Activated naive CD4-positive, alpha-beta T cell treated with anti-CD3 and anti-CD28 coated beads for 36 hours (primary cell): Measurements from ENCODE around the gene FAM210A. TPM values are rescaled to one million over a fixed set of nuclear protein-coding genes. Genes with fewer than 3 reads are reported as not detected.
A peak's percentile ranks its signal among the peaks of the same experiment; 100 is the strongest.

Source experiments
- CTCF ChIA-PET: fragments of 350-600 bp; sonication (Branson Sonifier 250); formaldehyde crosslinking; loops from one replicate; lab custom pipeline; 2021; ENCODE audit warnings: antibody characterized with exemption; lab: Charles Lee
- DNase-seq: peaks from one replicate; pipeline ENCODE4 v3.0.0-alpha.2; 2020
- H3K27ac Mint-ChIP-seq: one replicate; pipeline ENCODE4 v1.8.0; 2021; ENCODE audit warnings: mild to moderate bottlenecking, mixed read lengths
- H3K27me3 Mint-ChIP-seq: one replicate; pipeline ENCODE4 v1.8.0; 2021; ENCODE audit warnings: low read depth, mixed read lengths
- H3K36me3 Mint-ChIP-seq: one replicate; pipeline ENCODE4 v1.8.0; 2021; ENCODE audit warnings: low read depth, mixed read lengths
- H3K4me1 Mint-ChIP-seq: one replicate; pipeline ENCODE4 v1.8.0; 2021; ENCODE audit warnings: low read depth, mixed read lengths
- H3K4me3 Mint-ChIP-seq: one replicate; pipeline ENCODE4 v1.8.0; 2021; ENCODE audit warnings: mild to moderate bottlenecking, moderate library complexity, mixed read lengths
- H3K9me3 Mint-ChIP-seq: one replicate; pipeline ENCODE4 v1.8.0; 2021; ENCODE audit warnings: mixed read lengths
- intact Hi-C: fragments of 100-400 bp; cut with micrococcal nuclease; formaldehyde crosslinking; loops from one replicate; pipeline ENCODE4 v1.15.1; 2023
- total RNA-seq, 2 experiments: library from RNA; stranded (reverse); gene quantifications; one replicate each; pipeline ENCODE4 v1.2.3, GENCODE V29; 2021

Gene FAM210A
- total RNA-seq, 2 experiments from 2014 or later = 18.6 to 20.2 TPM

DNA sequence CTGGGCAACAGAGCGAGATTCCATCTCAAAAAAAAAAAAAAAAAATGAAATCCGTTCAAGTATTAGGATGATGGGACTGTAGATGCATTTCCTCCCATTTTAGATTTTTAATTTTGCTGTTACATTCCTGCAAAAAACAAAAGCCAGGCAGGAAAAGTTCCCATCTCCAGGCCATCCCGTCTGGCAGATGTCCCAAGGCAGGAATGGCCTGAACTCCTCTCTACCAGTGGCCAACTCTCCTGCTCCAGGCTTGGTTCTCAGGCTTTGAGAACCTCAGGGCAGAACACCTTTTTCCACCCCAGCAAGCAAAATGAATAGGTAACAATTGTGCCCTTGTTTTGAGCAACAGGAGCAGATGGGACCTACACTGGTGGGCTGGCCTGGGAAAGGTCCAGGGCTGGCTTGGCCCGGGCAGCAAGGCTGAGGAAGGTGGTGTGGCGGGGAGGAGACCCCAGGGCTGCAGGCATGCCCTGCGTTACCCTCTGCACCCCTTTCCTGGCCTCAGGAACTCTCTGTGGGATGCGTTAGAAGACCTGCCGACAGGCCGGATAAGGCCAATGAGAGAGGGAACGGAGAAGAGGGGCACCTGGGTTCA is 86.0 kb downstream of the FAM210A start:
- H3K4me1 Mint-ChIP-seq = no peaks in the 10 kb centered on the region
- DNase-seq = no peak
- H3K27ac Mint-ChIP-seq = no peak overlapping the region
- no peaks in the 10 kb centered on the region for H3K27me3 Mint-ChIP-seq
- peaks cover 11% of the 10 kb centered on the region for H3K36me3 Mint-ChIP-seq
- intact Hi-C loops = no loop called here
- H3K9me3 Mint-ChIP-seq = peaks cover 2% of the 10 kb centered on the region
- H3K4me3 Mint-ChIP-seq = no peak overlapping the region
- CTCF ChIA-PET = no interaction called here

DNA sequence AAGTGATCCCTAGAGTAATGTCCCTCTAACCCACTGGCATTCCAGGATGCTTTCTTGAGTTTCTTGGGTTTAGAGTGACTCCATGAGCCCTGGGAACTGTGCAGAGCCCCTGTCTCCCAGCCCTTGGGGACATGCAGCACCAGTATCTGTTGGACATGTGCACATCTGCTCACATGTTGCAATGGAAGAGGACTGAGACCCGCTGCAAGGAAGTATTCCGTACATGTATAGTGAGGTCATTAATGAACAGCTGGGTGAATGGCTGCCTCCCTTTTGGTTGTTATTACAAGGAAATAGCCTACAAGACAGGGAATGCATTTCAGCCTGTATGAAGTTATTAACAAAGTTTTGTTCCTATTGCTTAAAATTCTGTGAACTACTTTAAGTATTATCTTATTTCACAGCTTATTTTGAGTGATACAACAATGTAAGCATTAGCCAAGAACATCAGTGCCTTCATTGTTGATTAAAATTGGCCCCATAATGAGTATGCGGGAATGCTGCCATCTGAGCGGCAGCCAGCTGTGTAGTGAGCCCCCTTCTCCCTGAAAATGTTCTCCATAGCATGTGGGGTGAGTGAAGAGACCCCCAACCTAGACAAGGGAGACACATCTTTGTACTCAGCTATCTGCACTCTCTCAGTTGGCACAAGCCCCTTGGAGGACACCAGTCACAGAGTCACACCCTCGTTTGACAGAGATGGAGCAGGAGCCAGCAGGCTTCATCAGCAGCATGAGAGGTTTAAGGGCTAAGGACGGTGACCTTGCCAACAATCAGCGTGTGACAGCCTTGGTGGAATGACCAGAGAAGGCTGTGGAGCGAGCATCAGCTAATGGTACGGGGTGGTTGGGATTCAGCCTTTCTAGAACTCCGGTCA is 87.4 kb downstream of the FAM210A start:
- DNase-seq = no peak
- intact Hi-C loops = no loop called here
- no peaks in the 10 kb centered on the region for H3K4me1 Mint-ChIP-seq
- H3K36me3 Mint-ChIP-seq = peaks cover 4% of the 10 kb centered on the region
- peaks cover 2% of the 10 kb centered on the region for H3K9me3 Mint-ChIP-seq
- H3K4me3 Mint-ChIP-seq = no peak overlapping the region
- CTCF ChIA-PET = interaction anchor here (0.8 to 1.0 kb wide), 2 partner anchors 161 to 423 kb away, joined by 3 to 5 read pairs; no protein-coding TSS in a partner anchor
- H3K27ac Mint-ChIP-seq = no peak overlapping the region
- no peaks in the 10 kb centered on the region for H3K27me3 Mint-ChIP-seq

DNA sequence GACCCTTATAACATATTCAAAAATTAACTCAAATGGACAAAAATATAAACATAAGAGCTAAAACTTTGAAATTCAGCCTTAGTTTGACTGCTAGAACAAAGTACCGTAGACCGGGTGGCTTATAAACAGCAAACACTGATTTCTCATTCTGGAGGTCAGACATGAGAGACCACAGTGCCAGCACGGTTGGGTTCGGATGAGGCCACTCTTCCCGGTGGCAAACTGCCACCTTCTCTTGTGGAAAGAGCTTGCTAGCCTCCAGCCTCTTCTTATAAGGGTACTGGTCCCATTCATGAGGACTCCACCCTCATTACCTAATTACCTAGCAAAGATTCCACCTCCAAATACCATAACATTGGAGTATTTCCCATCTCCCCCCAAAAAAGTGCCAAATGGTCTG is 91.3 kb downstream of the FAM210A start:
- intact Hi-C loops = no loop called here
- Mint-ChIP-seq H3K36me3 (no peaks in the 10 kb centered on the region), H3K9me3 (no peaks in the 10 kb centered on the region), H3K27ac (no peak overlapping the region), H3K27me3 (no peaks in the 10 kb centered on the region), H3K4me1 (no peaks in the 10 kb centered on the region), H3K4me3 (no peak overlapping the region)
- DNase-seq = no peak
- CTCF ChIA-PET = no interaction called here

DNA sequence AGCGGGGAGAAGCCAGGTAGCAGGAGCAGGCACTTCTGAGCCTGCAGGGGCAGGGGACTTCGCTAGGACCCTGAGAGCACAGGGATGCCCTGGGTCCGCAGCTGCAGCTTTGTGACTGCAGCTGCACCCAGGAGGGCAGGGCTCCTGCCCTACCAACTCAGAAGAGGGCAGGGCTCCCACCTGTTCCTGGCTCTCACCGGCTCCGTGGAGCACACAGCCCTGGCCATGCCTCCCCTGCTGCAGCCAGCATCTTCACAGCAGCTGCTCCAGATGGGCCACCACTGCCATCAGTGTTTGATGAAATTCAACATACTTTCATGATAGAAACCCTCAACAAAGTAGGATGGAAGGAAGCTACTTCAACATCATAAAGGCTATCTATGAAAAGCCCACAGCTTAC is 92.7 kb downstream of the FAM210A start:
- no peaks in the 10 kb centered on the region for H3K9me3 Mint-ChIP-seq
- no peak overlapping the region for H3K4me3 Mint-ChIP-seq
- no peaks in the 10 kb centered on the region for H3K4me1 Mint-ChIP-seq
- no peaks in the 10 kb centered on the region for H3K27me3 Mint-ChIP-seq
- intact Hi-C loops = no loop called here
- DNase-seq = no peak
- CTCF ChIA-PET = interaction anchor here (1.5 to 2.0 kb wide), 2 partner anchors 74 to 77 kb away, joined by 4 to 23 read pairs; no protein-coding TSS in a partner anchor
- H3K36me3 Mint-ChIP-seq = no peaks in the 10 kb centered on the region
- no peak overlapping the region for H3K27ac Mint-ChIP-seq

DNA sequence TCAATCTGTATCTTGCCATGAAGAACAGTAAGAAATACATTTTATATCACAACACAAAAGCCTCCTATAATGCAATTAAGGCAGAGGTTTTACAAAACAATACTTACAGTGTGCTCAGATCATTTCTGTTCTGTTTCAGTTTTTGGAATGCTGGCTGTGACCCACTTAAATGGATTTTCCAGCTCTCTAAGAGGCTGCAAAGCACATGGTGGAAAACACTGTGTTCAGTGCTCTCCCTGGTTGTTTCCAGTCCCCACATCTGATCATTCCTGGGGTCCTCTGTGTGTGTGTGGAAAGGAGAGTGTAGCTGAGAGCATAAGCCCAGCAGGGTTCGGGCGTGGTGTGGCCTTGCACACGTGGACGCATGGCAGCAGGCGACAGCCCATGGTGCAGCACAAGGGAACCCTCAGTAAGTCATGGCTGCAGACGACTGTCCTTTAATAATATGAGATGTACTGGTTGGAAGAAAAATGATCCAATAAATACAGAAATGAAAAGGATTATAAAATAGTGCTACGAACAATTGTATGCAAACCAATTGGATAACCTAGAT is 95.6 kb downstream of the FAM210A start:
- CTCF ChIA-PET = interaction anchor here (0.6 to 6.0 kb wide), 3 partner anchors 72 to 431 kb away, joined by 3 to 77 read pairs (median 3); no protein-coding TSS in a partner anchor
- no peak overlapping the region for H3K4me3 Mint-ChIP-seq
- H3K9me3 Mint-ChIP-seq = no peaks in the 10 kb centered on the region
- no peaks in the 10 kb centered on the region for H3K36me3 Mint-ChIP-seq
- H3K27ac Mint-ChIP-seq = no peak overlapping the region
- intact Hi-C loops = loop anchor here (1.0 to 2.0 kb wide), 3 partner anchors 72 to 414 kb away; no protein-coding TSS in a partner anchor
- H3K27me3 Mint-ChIP-seq = no peaks in the 10 kb centered on the region
- DNase-seq = no peak
- H3K4me1 Mint-ChIP-seq = no peaks in the 10 kb centered on the region

DNA sequence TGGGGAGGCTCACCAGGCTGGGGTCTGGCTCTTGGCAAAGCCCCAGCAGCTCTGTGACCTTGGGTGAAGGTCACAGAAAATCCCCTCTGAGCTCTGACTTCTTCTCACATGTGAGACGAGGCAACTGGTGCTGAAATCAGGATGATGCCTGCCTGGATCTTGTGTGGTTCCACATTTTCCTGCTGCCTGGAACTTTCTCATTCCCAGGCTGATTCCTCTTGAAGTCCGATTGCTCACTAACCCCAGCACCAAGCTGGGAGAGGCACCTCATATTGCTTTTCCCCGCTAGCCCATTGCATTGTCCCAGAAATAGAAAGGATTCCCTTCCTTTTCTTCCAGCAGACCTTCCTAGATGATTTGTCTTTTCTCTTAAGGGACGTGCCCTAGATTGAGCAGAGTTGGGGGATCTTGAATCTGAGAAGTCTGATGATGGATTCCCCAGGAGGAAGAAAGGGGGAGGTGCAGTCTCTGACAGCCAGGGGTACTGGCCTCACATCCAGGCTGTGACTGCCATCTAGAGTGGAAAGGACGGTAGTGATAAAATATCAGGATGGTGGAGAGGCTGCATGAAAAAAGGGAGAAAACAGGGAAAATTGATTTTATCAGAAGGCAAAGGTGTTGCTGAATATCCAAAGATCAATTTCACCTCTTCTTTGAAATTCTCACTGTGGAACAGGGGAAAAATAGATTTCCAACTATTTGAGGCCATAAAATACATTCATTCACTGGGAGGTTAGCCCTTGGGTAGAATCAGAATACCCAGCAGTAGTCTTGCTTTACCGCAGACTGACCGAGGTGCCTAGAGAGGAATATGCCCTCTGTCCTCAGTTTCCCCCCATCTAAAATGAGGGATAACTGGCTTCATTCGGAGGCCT is 96.3 kb downstream of the FAM210A start:
- no peaks in the 10 kb centered on the region for H3K36me3 Mint-ChIP-seq
- H3K27me3 Mint-ChIP-seq = no peaks in the 10 kb centered on the region
- intact Hi-C loops = loop anchor here (1.0 to 2.0 kb wide), 3 partner anchors 72 to 414 kb away; no protein-coding TSS in a partner anchor

DNA sequence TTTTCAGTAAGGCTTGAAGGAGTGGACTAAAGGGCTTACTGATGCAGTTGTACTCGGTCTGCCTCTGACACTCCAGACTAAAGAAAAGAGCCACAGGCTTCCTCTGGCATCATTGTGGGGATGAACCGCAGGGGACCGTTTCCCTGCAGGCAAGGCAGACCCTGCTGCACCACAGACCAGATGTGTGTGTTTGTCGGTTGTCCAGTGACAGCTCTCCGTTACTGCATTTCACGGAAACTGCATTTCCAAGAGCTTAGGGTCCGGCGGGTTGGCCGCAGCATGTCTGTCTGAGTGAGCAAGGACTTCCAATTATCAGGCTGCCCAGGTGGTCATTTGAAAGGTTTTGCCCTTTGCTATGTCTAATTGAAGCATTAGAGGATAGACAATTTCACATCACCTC is 98.1 kb downstream of the FAM210A start:
- H3K9me3 Mint-ChIP-seq = no peaks in the 10 kb centered on the region
- no peak overlapping the region for H3K27ac Mint-ChIP-seq
- no peak for DNase-seq
- H3K27me3 Mint-ChIP-seq = no peaks in the 10 kb centered on the region
- H3K4me1 Mint-ChIP-seq = no peaks in the 10 kb centered on the region
- CTCF ChIA-PET = interaction anchor here (6.0 kb wide), 1 partner anchor 69 kb away, joined by 77 read pairs; no protein-coding TSS in a partner anchor
- H3K36me3 Mint-ChIP-seq = no peaks in the 10 kb centered on the region
- no peak overlapping the region for H3K4me3 Mint-ChIP-seq
- intact Hi-C loops = no loop called here

More for the DNA sequence above, 96.3 kb downstream of the FAM210A start:
- H3K4me1 Mint-ChIP-seq = no peaks in the 10 kb centered on the region
- no peak overlapping the region for H3K27ac Mint-ChIP-seq
- peak; percentile 68 for DNase-seq
- H3K4me3 Mint-ChIP-seq = no peak overlapping the region
- CTCF ChIA-PET = interaction anchor here (0.7 to 6.0 kb wide), 9 partner anchors 10 to 503 kb away, joined by 3 to 77 read pairs (median 4); no protein-coding TSS in a partner anchor
- H3K9me3 Mint-ChIP-seq = no peaks in the 10 kb centered on the region

DNA sequence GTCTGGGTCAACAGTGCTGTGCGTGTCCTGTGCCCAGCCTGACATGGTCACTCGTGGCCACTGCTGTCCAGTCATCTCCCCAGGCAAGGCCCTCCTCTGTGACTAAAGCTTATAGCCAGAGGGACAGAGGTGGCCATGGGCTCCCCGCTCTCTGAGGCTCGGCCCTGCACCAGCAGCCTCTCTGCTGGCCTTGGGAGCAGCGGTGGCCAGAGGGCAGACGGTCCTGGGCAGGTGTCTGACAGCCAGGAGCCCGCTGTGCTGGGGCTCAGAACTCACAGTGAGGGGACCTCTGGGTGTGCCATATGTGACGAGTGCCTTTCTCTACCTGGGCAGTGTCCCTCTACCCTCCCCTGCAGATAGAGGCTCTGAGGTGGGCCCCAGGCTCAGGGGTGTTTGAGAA is 98.7 kb downstream of the FAM210A start:
- no peak overlapping the region for H3K4me3 Mint-ChIP-seq
- no peaks in the 10 kb centered on the region for H3K9me3 Mint-ChIP-seq
- CTCF ChIA-PET = interaction anchor here (1.3 to 6.0 kb wide), 2 partner anchors 69 to 412 kb away, joined by 5 to 77 read pairs; no protein-coding TSS in a partner anchor
- H3K4me1 Mint-ChIP-seq = no peaks in the 10 kb centered on the region
- H3K27ac Mint-ChIP-seq = no peak overlapping the region
- H3K36me3 Mint-ChIP-seq = no peaks in the 10 kb centered on the region
- no peaks in the 10 kb centered on the region for H3K27me3 Mint-ChIP-seq
- intact Hi-C loops = no loop called here
- no peak for DNase-seq

DNA sequence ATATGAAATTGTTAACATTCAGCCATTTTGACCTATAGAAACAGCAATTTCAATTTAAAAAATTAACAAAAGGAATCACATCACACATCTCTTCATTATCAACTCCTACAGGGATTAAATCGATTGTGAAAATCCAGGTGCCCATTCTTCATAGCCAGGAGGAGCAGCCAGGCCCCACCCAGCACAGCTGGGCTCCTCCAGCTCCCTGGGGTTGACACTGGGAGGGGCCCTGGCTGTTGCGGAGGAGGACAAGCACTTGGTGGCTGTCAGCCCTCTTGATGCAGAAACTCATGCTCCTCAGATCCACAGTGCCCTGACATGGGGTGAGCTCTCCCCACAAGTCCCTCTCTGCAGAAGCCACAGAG is 99.8 kb downstream of the FAM210A start:
- no peaks in the 10 kb centered on the region for H3K36me3 Mint-ChIP-seq
- no peak overlapping the region for H3K4me3 Mint-ChIP-seq
- no peaks in the 10 kb centered on the region for H3K27me3 Mint-ChIP-seq
- no peaks in the 10 kb centered on the region for H3K4me1 Mint-ChIP-seq
- intact Hi-C loops = no loop called here
- CTCF ChIA-PET = interaction anchor here (1.3 to 6.0 kb wide), 2 partner anchors 67 to 411 kb away, joined by 5 to 77 read pairs; no protein-coding TSS in a partner anchor
- no peak for DNase-seq
- no peaks in the 10 kb centered on the region for H3K9me3 Mint-ChIP-seq
- no peak overlapping the region for H3K27ac Mint-ChIP-seq

DNA sequence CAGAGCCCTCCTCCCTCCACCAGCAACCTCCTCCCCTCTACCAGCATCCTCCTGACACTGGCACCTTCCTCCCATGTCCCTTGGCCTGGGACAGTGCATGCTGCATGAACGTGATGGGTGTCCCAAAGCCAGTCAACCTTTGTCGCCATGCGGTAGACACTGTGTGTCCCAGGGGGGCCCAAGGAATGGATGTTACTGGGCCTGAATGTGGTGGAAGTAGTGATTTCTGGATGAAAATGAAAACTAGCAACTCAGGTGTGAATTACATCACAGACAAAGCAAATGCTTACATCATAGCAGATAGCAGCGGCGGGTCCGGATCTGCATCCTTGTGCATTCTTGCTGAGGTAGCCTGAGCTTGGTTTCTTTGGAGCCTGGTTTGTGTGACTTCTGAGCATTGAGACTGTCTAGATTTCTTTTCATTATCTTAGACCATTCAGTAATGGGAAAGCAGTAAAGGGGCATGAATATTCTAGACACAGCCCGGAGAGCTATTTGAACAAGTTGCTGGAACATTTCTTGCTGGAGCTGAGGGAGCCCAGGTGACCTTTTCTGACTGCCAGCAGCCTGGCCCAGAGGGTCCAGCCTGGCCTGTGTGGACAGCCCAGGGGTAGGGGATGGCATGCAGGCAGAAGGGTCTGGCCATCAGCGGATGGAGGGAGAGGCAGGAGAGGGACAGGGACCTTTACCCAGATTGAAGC is 100.4 kb downstream of the FAM210A start:
- no peaks in the 10 kb centered on the region for H3K4me1 Mint-ChIP-seq
- H3K27ac Mint-ChIP-seq = no peak overlapping the region
- intact Hi-C loops = no loop called here
- H3K27me3 Mint-ChIP-seq = no peaks in the 10 kb centered on the region
- H3K36me3 Mint-ChIP-seq = no peaks in the 10 kb centered on the region
- H3K9me3 Mint-ChIP-seq = no peaks in the 10 kb centered on the region
- DNase-seq = no peak
- H3K4me3 Mint-ChIP-seq = no peak overlapping the region
- CTCF ChIA-PET = interaction anchor here (6.0 kb wide), 1 partner anchor 67 kb away, joined by 77 read pairs; no protein-coding TSS in a partner anchor

DNA sequence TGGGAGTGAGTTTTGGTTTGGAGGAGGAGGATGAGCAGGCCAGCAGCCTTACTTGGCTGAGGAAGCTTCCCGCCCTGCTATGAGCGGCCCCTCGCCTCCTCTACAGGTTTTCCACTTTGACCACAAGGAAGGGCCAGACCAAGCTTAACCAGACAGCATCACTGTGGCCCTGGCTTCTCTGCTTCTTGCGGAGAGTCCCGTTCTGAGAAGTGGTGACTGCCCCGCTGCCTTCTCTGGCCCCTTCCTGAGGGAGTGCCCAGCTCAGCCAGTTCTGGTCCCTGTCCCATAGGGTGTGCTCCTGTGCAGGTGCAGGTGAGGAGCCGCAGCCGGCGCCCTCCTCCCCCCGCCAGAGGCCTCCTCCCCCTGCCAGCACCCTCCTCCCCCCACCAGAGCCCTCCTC is 101.0 kb downstream of the FAM210A start:
- DNase-seq = no peak
- no peak overlapping the region for H3K4me3 Mint-ChIP-seq
- no peaks in the 10 kb centered on the region for H3K36me3 Mint-ChIP-seq
- no peaks in the 10 kb centered on the region for H3K4me1 Mint-ChIP-seq
- CTCF ChIA-PET = no interaction called here
- no peak overlapping the region for H3K27ac Mint-ChIP-seq
- intact Hi-C loops = no loop called here
- H3K27me3 Mint-ChIP-seq = no peaks in the 10 kb centered on the region
- H3K9me3 Mint-ChIP-seq = no peaks in the 10 kb centered on the region
